ENCODE results near the gene CRELD2. TPM values are rescaled to one million over a fixed set of nuclear protein-coding genes. Genes with fewer than 3 reads are reported as not detected.

CRELD2 gene
- total RNA-seq, 6 experiments from 2014 or later, result 67.9 to 86.8 (median 78.5) TPM

DNA sequence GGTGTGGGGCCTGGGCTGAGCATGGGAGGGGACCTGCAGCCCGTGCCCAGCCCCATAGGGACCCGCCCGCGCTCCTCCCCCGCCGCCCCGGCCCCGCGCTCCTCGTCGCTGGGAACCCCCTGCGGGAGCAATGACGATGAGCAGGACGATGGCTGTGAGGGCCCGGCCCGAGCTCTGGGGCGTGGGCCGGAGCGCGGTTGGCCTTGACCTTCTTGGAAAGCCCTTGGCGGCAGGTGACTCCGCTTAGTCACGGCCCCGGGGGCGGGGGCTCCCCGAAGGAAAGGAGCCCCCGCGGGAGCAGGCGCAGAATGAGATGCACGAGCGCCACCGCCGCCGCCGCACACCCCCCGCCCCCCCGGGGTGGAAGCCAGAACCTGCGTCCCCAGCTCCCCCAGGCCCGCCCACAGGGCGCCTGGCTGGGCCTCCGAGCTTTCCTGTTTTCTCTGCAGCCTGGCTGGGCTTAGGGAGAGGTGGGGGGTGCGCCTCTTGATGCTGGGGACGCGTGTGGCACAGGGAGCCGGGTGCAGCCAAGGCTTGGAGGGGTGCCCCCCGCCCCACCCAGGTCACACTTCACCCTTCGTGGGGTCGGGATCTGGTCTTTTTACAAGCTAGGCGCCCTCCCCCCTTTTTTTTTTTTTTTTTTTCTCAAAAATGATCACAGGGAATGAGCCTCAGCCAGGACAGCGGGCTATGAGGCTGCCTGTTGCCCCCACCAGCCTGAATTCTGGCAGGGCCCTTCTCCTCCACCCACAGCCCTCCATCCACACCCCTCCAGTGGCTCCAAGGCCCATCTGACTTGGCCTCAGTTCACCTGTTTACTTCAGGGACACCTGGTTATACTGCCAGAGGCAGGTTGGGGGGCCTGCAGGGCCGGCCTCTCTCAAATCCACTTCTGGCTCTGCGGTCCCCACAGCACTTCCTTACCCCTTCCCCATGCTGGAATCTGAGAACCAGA is 17.9 kb downstream of the CRELD2 start:
- Mint-ChIP-seq H3K27ac (no peak overlapping the region), H3K36me3 (ENCODE audit: low read depth) (no peaks in the 10 kb centered on the region), H3K4me1 (ENCODE audit: low read depth) (peaks cover under 1% of the 10 kb centered on the region)

DNA sequence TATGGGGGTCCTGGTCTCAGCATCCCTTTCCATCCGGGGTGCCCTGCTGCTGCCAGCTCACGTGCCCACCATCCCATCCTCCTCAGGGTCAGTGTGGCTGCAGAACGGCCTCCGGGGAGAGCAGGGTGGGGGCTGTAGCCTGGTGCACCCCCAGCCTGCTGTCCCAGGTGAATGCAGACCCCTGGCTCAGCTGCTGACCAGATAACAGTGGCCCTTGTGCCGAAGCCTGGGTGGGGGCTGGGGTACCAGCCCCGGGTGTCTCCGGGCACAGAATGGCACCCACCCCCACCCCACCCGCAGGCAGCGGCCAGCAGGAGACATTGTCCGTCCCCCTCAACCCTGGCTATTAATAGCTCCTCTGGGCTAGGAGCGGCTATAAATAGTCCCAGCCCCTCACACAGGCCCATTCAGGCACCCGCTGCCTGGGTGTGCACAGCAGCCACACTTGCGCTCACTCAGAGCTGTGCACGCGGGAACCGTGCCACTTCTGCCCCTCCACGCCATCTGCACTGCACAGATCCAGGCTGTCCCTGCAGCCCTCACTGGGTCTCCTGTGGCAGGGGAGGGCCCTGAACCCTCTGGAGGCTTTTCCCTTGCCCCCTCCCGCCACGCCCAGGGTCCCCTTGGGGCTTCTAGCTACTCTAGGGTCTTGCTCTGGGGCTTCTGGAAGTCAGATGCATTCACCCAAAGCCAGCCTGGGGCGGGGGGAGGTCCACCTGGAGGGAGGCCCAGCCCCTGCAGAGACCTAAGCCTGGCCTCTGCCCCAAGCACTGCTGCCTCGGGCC is 18.7 kb downstream of the CRELD2 start:
- no peak overlapping the region for H3K4me3 Mint-ChIP-seq

More for the DNA sequence above, 17.9 kb downstream of the CRELD2 start:
- DNase-seq, result peak; percentile 35
- no peak for TF ChIP-seq CTCF (IDR thresholded peaks at IDR 0.05)
- H3K27me3 Mint-ChIP-seq (ENCODE audit: insufficient read depth), result peaks cover 5% of the 10 kb centered on the region
- no peaks in the 10 kb centered on the region for H3K9me3 Mint-ChIP-seq
- no peak overlapping the region for H3K4me3 Mint-ChIP-seq

DNA sequence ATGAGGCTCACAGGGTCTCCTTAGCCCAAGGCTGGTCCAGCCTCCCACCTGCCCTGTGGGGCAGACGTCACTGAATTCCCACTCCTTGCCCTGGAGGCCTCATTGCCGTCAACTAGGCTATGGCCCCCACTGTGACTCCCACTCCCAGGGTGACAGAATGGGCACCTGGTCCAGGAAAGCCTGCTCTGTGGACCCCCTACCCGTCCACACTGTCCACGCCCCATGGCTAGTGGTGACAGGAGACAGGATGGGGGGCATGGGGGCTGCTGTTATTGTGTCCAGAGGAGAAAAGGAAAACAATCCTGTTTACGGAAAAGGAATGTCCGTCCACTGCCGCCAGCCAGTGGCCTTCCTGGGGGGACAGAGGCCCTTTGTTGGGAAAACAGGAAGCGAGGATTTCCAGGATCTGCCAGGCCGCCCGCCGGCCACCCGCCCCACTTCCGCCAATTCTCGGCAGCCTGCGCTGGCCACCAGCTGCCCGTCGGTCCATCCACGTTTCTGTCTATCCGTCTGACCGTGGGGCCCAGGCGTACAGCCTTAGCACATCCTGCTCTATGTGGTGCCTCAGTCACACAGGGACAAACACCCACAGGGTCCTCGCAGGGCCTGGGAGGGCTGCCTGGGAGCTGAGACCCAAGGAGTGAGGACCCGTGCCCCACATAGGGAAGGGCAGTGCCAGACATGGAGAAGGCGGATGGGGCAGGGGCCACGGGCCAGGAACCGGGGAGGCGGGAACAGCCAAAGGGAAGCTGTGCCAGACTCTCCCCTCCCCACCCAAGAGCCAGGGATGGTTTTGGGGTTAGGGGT is 19.5 kb downstream of the CRELD2 start:
- TF ChIP-seq CTCF (IDR thresholded peaks at IDR 0.05), result no peak
- no peaks in the 10 kb centered on the region for H3K36me3 Mint-ChIP-seq (ENCODE audit: low read depth)
- H3K27ac Mint-ChIP-seq, result no peak overlapping the region
- DNase-seq, result no peak
- no peaks in the 10 kb centered on the region for H3K9me3 Mint-ChIP-seq
- H3K4me3 Mint-ChIP-seq, result no peak overlapping the region
- peaks cover 4% of the 10 kb centered on the region for H3K27me3 Mint-ChIP-seq (ENCODE audit: insufficient read depth)
- H3K4me1 Mint-ChIP-seq (ENCODE audit: low read depth), result no peaks in the 10 kb centered on the region

More for the DNA sequence above, 18.7 kb downstream of the CRELD2 start:
- Mint-ChIP-seq H3K9me3 (no peaks in the 10 kb centered on the region), H3K27ac (no peak overlapping the region), H3K36me3 (ENCODE audit: low read depth) (no peaks in the 10 kb centered on the region), H3K27me3 (ENCODE audit: insufficient read depth) (peaks cover 5% of the 10 kb centered on the region), H3K4me1 (ENCODE audit: low read depth) (no peaks in the 10 kb centered on the region)
- TF ChIP-seq CTCF (IDR thresholded peaks at IDR 0.05), result no peak
- no peak for DNase-seq

DNA sequence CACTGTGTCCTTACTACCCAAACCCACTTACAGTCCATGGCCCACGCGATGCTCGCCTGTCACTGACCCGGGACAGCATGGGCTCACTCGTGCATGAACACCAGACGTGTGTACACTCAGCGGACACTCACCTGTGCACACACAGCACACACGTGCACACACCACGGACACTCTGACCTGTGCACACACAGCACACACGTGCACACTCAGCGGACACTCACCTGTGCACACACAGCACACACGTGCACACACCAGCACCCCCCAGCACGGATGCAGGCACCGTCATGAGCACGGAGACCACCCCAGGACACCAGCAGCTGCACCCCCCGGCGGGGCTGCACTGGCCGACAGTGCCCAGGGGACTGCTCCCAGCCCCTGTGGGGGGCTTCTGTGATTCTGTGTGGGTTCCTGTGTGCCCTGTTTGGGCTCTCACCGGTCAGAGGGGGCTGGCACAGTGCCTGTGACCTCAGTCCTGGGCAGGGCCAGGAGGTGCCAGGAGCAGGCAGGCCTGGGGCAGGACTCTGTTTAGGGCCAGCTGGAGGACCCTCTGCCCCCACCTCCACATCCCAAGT is 20.2 kb downstream of the CRELD2 start:
- no peak for TF ChIP-seq CTCF (IDR thresholded peaks at IDR 0.05)
- H3K27ac Mint-ChIP-seq, result no peak overlapping the region
- no peaks in the 10 kb centered on the region for H3K9me3 Mint-ChIP-seq
- H3K27me3 Mint-ChIP-seq (ENCODE audit: insufficient read depth), result peaks cover 3% of the 10 kb centered on the region; the same call in 1 of the 2 replicates
- H3K4me1 Mint-ChIP-seq (ENCODE audit: low read depth), result no peaks in the 10 kb centered on the region
- H3K4me3 Mint-ChIP-seq, result no peak overlapping the region
- H3K36me3 Mint-ChIP-seq (ENCODE audit: low read depth), result no peaks in the 10 kb centered on the region
- DNase-seq, result no peak

Data from HFFc6 (cell line).